HG02852 (cell line): ENCODE data around the gene FHOD1.

Experiments
- ATAC-seq: cut with Tn5 transposase; IDR thresholded peaks from one replicate; pipeline ENCODE4 v1.9.1; 2021; ENCODE audit warnings: mild to moderate bottlenecking, moderate library complexity; ENCODE audit not compliant: unreplicated experiment

Gene FHOD1

DNA sequence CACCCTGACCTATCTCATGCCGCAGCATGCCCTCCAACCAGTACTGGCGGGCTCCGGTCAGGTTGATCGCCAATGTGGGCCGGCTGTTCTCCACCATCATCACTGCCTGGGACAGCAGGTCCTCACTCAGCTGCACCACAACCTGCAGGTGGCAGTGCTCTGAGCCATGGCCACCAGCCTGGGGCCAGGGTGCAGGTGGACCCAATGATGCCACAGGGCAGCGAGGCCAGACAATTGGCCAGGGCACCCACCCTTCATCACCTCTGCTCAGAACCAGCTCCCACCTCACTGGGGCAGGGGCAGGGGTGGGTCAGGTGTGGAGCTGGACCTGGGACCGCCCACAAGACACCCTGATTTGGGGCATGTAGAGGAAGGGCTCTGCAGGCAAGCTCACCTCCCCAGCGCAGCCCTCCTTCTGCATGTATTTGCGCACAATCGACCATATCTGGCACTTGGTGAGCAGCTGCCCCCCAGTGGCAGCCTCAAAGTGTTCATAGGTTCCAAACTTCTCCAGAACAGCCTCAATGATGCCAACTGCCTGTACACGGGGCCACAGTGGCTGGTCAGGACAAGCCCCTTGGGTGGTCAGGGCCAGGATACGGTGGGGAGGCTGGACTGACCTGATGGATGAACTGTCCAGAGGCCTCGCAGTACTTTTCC, 67.7 kb downstream of the FHOD1 start:
- ATAC-seq: no peak
